ENCODE results near the gene TPI1. TPM values are rescaled to one million over a fixed set of nuclear protein-coding genes. Genes with fewer than 3 reads are reported as not detected.
A peak's percentile ranks its signal among the peaks of the same experiment; 100 is the strongest.

The TPI1 gene
- 100 to 1,000 TPM; 363 to 700 (median 468) TPM for total RNA-seq

GRCh38 chr12:6867413-6868210 is at the start of gene TPI1:
TPI1 (plus strand) TSS chr12:6867531; CDS start chr12:6867567, 36 bp downstream.
- Histone ChIP-seq H3K27me3 (no peaks in the 10 kb centered on the region), H3K36me3 (peaks cover 32 to 37% of the 10 kb centered on the region in 2 donors), H3K9me3 (no peaks in the 10 kb centered on the region), H3K4me1 (peaks cover 26 to 37% of the 10 kb centered on the region in 2 donors), H3K27ac (peak within 1 kb of the TSS; percentile 84 to 98 (median 92)), H3K4me3 (replicated peaks in 1 of 3) (peak within 1 kb of the TSS; percentile 61 to 100 (median 99))
- TF ChIP-seq, protein P1, sequence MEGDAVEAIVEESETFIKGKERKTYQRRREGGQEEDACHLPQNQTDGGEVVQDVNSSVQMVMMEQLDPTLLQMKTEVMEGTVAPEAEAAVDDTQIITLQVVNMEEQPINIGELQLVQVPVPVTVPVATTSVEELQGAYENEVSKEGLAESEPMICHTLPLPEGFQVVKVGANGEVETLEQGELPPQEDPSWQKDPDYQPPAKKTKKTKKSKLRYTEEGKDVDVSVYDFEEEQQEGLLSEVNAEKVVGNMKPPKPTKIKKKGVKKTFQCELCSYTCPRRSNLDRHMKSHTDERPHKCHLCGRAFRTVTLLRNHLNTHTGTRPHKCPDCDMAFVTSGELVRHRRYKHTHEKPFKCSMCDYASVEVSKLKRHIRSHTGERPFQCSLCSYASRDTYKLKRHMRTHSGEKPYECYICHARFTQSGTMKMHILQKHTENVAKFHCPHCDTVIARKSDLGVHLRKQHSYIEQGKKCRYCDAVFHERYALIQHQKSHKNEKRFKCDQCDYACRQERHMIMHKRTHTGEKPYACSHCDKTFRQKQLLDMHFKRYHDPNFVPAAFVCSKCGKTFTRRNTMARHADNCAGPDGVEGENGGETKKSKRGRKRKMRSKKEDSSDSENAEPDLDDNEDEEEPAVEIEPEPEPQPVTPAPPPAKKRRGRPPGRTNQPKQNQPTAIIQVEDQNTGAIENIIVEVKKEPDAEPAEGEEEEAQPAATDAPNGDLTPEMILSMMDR (IDR thresholded peaks at IDR 0.05) = no peak
- peak; percentile 95 to 99 for TF ChIP-seq POLR2A (IDR thresholded peaks at IDR 0.05)
- WGBS, 2 donors = 1% methylated on average over 38 of the region's 86 CpGs; no CpG with 5 or more reads in 1 of the 2 donors
- peak; percentile 80 to 81 for DNase-seq
- intact Hi-C loops (cut with DNase I) = loop anchor here (2.0 kb wide), 1 partner anchor 71 kb away; no protein-coding TSS in a partner anchor

- Histone ChIP-seq H3K27me3 (no peaks in the 10 kb centered on the region), H3K27ac (no peak overlapping the region), H3K36me3 (no peaks in the 10 kb centered on the region), H3K4me3 (replicated peaks in 1 of 3) (no peak overlapping the region), H3K4me1 (peaks cover 0 to 12% of the 10 kb centered on the region in 2 donors), H3K9me3 (no peaks in the 10 kb centered on the region)
- WGBS, 2 donors = 92 to 94% methylated on average over 20 of the region's 20 CpGs
- intact Hi-C loops (cut with DNase I) = no loop called here
- TF ChIP-seq, protein P1 (IDR thresholded peaks at IDR 0.05) = no peak
- no peak for TF ChIP-seq POLR2A (IDR thresholded peaks at IDR 0.05)
- DNase-seq = no peak
Measured at GRCh38 chr12:6817662-6818157, 49.6 kb upstream of the TPI1 start.

DNA sequence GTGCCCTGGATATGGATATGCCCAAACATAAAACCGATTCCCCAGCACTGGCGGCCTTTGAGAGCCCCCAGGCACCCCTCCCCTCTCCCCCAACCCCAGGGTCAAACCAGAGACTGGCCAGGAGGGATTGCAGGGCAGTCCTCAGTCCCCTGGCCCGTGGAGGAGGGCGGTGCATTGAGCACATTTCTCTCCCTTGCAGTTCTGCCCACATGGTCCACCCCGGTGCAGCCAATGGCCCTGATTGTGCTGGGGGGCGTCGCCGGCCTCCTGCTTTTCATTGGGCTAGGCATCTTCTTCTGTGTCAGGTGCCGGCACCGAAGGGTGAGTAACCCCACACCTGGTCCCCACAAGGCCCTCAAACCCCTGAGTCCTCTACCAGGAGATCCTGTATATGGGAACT is 49.1 kb upstream of the TPI1 start:
- 61 to 63% methylated on average over 2 to 10 of the region's 10 CpGs for WGBS, 2 donors

DNA sequence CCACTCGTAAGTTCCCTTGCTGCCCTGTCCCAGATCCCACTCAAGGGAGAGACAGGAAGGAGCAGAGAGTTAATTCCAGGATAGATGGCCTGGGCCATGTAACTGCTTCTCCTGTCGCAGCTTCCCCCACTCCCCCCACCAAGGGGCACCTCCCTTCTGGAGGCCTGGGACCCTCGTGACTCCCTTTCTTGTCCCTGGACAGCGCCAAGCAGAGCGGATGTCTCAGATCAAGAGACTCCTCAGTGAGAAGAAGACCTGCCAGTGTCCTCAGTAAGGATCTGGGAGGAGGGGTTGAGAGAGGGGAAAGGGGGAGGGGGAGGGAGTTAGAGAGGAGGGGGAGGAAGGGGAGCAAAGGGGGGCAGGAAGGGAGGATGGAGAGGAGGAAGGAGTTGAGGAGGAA is 48.7 kb upstream of the TPI1 start:
- Histone ChIP-seq H3K4me1 (peaks cover 0 to 12% of the 10 kb centered on the region in 2 donors), H3K36me3 (no peaks in the 10 kb centered on the region), H3K4me3 (replicated peaks in 1 of 3) (no peak overlapping the region), H3K27ac (no peak overlapping the region), H3K27me3 (no peaks in the 10 kb centered on the region), H3K9me3 (no peaks in the 10 kb centered on the region)
- TF ChIP-seq, protein P1 (IDR thresholded peaks at IDR 0.05) = no peak
- TF ChIP-seq POLR2A (IDR thresholded peaks at IDR 0.05) = no peak
- DNase-seq = no peak
- intact Hi-C loops (cut with DNase I) = no loop called here
- 65 to 80% methylated on average over 5 of the region's 5 CpGs for WGBS, 2 donors

More for the DNA sequence above, 49.1 kb upstream of the TPI1 start:
- peaks cover 0 to 12% of the 10 kb centered on the region in 2 donors for H3K4me1 ChIP-seq
- intact Hi-C loops (cut with DNase I) = no loop called here
- H3K36me3 ChIP-seq = no peaks in the 10 kb centered on the region
- no peaks in the 10 kb centered on the region for H3K9me3 ChIP-seq
- DNase-seq = no peak
- no peak overlapping the region for H3K4me3 ChIP-seq (replicated peaks in 1 of 3)
- H3K27me3 ChIP-seq = no peaks in the 10 kb centered on the region
- TF ChIP-seq, protein P1 (IDR thresholded peaks at IDR 0.05) = no peak
- no peak for TF ChIP-seq POLR2A (IDR thresholded peaks at IDR 0.05)
- no peak overlapping the region for H3K27ac ChIP-seq

All from thyroid gland (tissue), 4 donors.